ACC112 (cell line): Measurements from ENCODE around the gene SIPA1L3.

Experiments
- H2AFZ ChIP-seq: fragments of 200-600 bp; sonication (generic); one replicate; pipeline ENCODE4 v1.6.0; 2017; ENCODE audit warnings: antibody characterized with exemption, low read length; ENCODE audit not compliant: unreplicated experiment
- H3K27ac ChIP-seq: fragments of 200-600 bp; sonication (generic); 2 replicates; pipeline ENCODE4 v1.5.1; 2014; ENCODE audit warnings: low read depth, mild to moderate bottlenecking, antibody characterized with exemption, low read length, moderate library complexity
- H3K27me3 ChIP-seq: fragments of 200-600 bp; sonication (generic); 2 replicates; pipeline ENCODE4 v1.6.1; 2014; ENCODE audit warnings: mild to moderate bottlenecking, antibody characterized with exemption, low read length, moderate library complexity, mixed read lengths; ENCODE audit not compliant: insufficient read depth
- H3K36me3 ChIP-seq: fragments of 200-600 bp; sonication (generic); 2 replicates; pipeline ENCODE4 v1.6.1; 2016; ENCODE audit warnings: mild to moderate bottlenecking, antibody characterized with exemption, low read length, moderate library complexity, mixed read lengths; ENCODE audit not compliant: insufficient read depth
- H3K4me1 ChIP-seq: fragments of 200-600 bp; sonication (generic); one replicate; pipeline ENCODE4 v1.6.1; 2016; ENCODE audit warnings: low read length, mixed read lengths; ENCODE audit not compliant: insufficient read depth, unreplicated experiment, control insufficient read depth
- H3K4me3 ChIP-seq: fragments of 200-600 bp; sonication (generic); 2 replicates; pipeline ENCODE4 v1.5.1; 2014; ENCODE audit warnings: mild to moderate bottlenecking, low read depth, low read length
- H3K79me2 ChIP-seq: fragments of 200-600 bp; sonication (generic); one replicate; pipeline ENCODE4 v1.6.0; 2016; ENCODE audit warnings: low read length; ENCODE audit not compliant: control insufficient read depth, unreplicated experiment, insufficient read depth

SIPA1L3 gene

GRCh38 chr19:38194061-38194701 is 287.2 kb downstream of the SIPA1L3 start:
- H2AFZ ChIP-seq: no peak overlapping the region
- no peaks in the 10 kb centered on the region for H3K36me3 ChIP-seq
- H3K79me2 ChIP-seq: no peaks in the 10 kb centered on the region
- no peaks in the 10 kb centered on the region for H3K4me1 ChIP-seq
- H3K27me3 ChIP-seq: no peaks in the 10 kb centered on the region
- H3K27ac ChIP-seq: no peak overlapping the region
- H3K4me3 ChIP-seq: no peak overlapping the region

GRCh38 chr19:38195237-38195636 is 288.2 kb downstream of the SIPA1L3 start:
- no peaks in the 10 kb centered on the region for H3K36me3 ChIP-seq
- no peaks in the 10 kb centered on the region for H3K4me1 ChIP-seq
- H3K4me3 ChIP-seq: no peak overlapping the region
- no peaks in the 10 kb centered on the region for H3K27me3 ChIP-seq
- no peaks in the 10 kb centered on the region for H3K79me2 ChIP-seq
- H2AFZ ChIP-seq: no peak overlapping the region
- no peak overlapping the region for H3K27ac ChIP-seq

GRCh38 chr19:38196245-38196837 is 289.3 kb downstream of the SIPA1L3 start:
- Histone ChIP-seq H3K36me3 (no peaks in the 10 kb centered on the region), H3K27me3 (no peaks in the 10 kb centered on the region), H3K4me1 (no peaks in the 10 kb centered on the region), H2AFZ (no peak overlapping the region), H3K79me2 (no peaks in the 10 kb centered on the region), H3K4me3 (no peak overlapping the region), H3K27ac (no peak overlapping the region)

DNA sequence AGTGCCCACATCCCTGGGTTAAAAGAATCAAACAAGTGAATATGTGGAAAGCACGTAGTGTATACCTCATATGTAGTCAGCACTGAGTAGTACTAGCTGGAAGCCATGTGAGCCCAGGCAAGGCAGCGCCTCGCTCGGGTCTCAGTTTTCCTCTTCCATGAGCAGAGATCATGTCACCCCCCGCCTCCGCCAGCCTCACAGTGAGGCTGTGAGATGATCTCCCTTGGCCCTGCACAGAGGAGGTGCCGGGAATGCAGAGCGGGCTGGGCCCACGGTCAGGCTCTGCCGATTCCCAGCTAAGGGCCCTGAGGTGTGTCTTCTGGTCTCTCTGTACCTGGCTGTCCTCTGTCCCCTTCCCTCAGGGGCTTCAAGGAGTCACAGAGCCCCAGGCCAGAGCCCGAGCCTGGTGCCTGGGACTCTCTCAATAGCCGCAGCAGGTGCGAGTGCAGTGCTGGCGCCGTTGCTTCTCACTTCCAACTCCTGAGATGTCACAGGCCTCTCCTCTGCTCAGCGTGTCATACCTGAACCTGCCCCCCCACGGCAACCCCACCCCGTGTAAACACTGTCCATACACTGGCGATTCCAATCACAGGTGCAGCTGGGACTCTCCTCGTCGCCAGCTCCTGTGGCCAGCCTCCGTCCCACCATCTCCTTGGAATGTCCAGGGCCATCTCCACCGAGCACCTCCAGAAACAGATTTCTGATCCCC is 290.1 kb downstream of the SIPA1L3 start:
- Histone ChIP-seq H3K27me3 (no peaks in the 10 kb centered on the region), H3K4me3 (no peak overlapping the region), H3K27ac (no peak overlapping the region), H3K4me1 (no peaks in the 10 kb centered on the region), H3K36me3 (no peaks in the 10 kb centered on the region), H3K79me2 (no peaks in the 10 kb centered on the region), H2AFZ (no peak overlapping the region)

- H3K79me2 ChIP-seq: no peaks in the 10 kb centered on the region
- H3K36me3 ChIP-seq: no peaks in the 10 kb centered on the region
- H3K27me3 ChIP-seq: no peaks in the 10 kb centered on the region
- H2AFZ ChIP-seq: no peak overlapping the region
- no peak overlapping the region for H3K4me3 ChIP-seq
- no peak overlapping the region for H3K27ac ChIP-seq
- H3K4me1 ChIP-seq: no peaks in the 10 kb centered on the region
Measured at GRCh38 chr19:38197937-38198704, 291.1 kb downstream of the SIPA1L3 start.

GRCh38 chr19:38199340-38199739 is 292.3 kb downstream of the SIPA1L3 start:
- Histone ChIP-seq H3K79me2 (no peaks in the 10 kb centered on the region), H3K4me3 (no peak overlapping the region), H3K4me1 (no peaks in the 10 kb centered on the region), H3K27me3 (no peaks in the 10 kb centered on the region), H3K36me3 (no peaks in the 10 kb centered on the region), H3K27ac (no peak overlapping the region), H2AFZ (no peak overlapping the region)

- H3K4me1 ChIP-seq: no peaks in the 10 kb centered on the region
- H3K27ac ChIP-seq: no peak overlapping the region
Measured at GRCh38 chr19:38201731-38202130, 294.7 kb downstream of the SIPA1L3 start.

GRCh38 chr19:38202504-38202903 is 295.5 kb downstream of the SIPA1L3 start:
- H2AFZ ChIP-seq: no peak overlapping the region

More at GRCh38 chr19:38201731-38202130, 294.7 kb downstream of the SIPA1L3 start:
- H3K36me3 ChIP-seq: no peaks in the 10 kb centered on the region
- H2AFZ ChIP-seq: no peak overlapping the region
- H3K4me3 ChIP-seq: no peak overlapping the region
- H3K79me2 ChIP-seq: no peaks in the 10 kb centered on the region
- no peaks in the 10 kb centered on the region for H3K27me3 ChIP-seq

DNA sequence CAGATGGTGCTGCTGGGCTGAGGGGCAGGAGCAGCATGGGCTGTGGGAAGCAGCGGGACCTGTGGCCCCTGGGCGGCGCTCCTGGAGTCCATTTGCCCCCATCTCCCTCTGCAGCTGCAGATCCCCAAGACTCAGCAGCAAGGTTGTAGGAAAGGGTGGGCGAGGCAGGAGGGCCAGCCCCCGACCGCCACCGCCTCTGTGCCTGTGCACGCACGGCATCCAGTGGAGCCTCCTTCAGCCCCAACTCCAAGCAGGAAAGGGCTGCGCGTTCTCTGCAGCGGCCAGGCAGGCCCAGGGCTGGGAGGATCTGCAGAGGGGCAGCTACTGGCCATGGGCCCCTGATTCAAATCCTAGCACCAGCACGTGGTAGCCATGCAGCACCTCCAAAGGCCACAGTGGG is 296.2 kb downstream of the SIPA1L3 start:
- Histone ChIP-seq H3K4me1 (no peaks in the 10 kb centered on the region), H3K4me3 (no peak overlapping the region), H2AFZ (no peak overlapping the region), H3K36me3 (no peaks in the 10 kb centered on the region), H3K27ac (no peak overlapping the region), H3K27me3 (no peaks in the 10 kb centered on the region), H3K79me2 (no peaks in the 10 kb centered on the region)

More at GRCh38 chr19:38202504-38202903, 295.5 kb downstream of the SIPA1L3 start:
- Histone ChIP-seq H3K79me2 (no peaks in the 10 kb centered on the region), H3K4me3 (no peak overlapping the region), H3K27ac (no peak overlapping the region), H3K27me3 (no peaks in the 10 kb centered on the region), H3K36me3 (no peaks in the 10 kb centered on the region), H3K4me1 (no peaks in the 10 kb centered on the region)

- Histone ChIP-seq H3K36me3 (no peaks in the 10 kb centered on the region), H3K27me3 (no peaks in the 10 kb centered on the region), H3K4me3 (no peak overlapping the region), H2AFZ (no peak overlapping the region), H3K27ac (no peak overlapping the region), H3K79me2 (no peaks in the 10 kb centered on the region), H3K4me1 (peaks cover 2% of the 10 kb centered on the region)
Measured at GRCh38 chr19:38204096-38204495, 297.1 kb downstream of the SIPA1L3 start.
